H9 (cell line): ENCODE results near the gene KRTAP5-7. TPM values are rescaled to one million over a fixed set of nuclear protein-coding genes. Genes with fewer than 3 reads are reported as not detected.

Source experiments
- DNase-seq: peaks from one replicate; pipeline ENCODE4 v3.0.0-alpha.2; 2017
- H2AFZ ChIP-seq: one replicate; pipeline ENCODE4 v1.6.1; 2013; ENCODE audit warnings: mild to moderate bottlenecking, low read length, control low read depth, moderate library complexity
- H2AK5ac ChIP-seq: 2 replicates; pipeline ENCODE4 v1.6.1; 2013; ENCODE audit warnings: low read length, control low read depth, mixed read lengths; ENCODE audit not compliant: insufficient read length
- H2BK120ac ChIP-seq: one replicate; pipeline ENCODE4 v1.6.1; 2013; ENCODE audit warnings: low read depth, mild to moderate bottlenecking, low read length, control low read depth, inconsistent platforms; ENCODE audit not compliant: poor library complexity, severe bottlenecking
- H2BK12ac ChIP-seq: 2 replicates; pipeline ENCODE4 v1.6.1; 2013; ENCODE audit warnings: low read length, control low read depth, mixed read lengths, low read depth; ENCODE audit not compliant: insufficient read length
- H2BK15ac ChIP-seq: 2 replicates; pipeline ENCODE4 v1.6.1; 2013; ENCODE audit warnings: low read depth, low read length, control low read depth
- H2BK20ac ChIP-seq: one replicate; pipeline ENCODE4 v1.6.1; 2013; ENCODE audit warnings: low read depth, mild to moderate bottlenecking, low read length, control low read depth, inconsistent platforms; ENCODE audit not compliant: poor library complexity, severe bottlenecking
- H2BK5ac ChIP-seq: 2 replicates; pipeline ENCODE4 v1.6.1; 2013; ENCODE audit warnings: low read length, control low read depth, mixed read lengths; ENCODE audit not compliant: insufficient read length
- H3K14ac ChIP-seq: 2 replicates; pipeline ENCODE4 v1.6.1; 2013; ENCODE audit warnings: low read length, control low read depth; ENCODE audit not compliant: insufficient read depth
- H3K18ac ChIP-seq: 2 replicates; pipeline ENCODE4 v1.6.1; 2013; ENCODE audit warnings: low read depth, mild to moderate bottlenecking, mixed read lengths, low read length, control low read depth; ENCODE audit not compliant: insufficient read length
- H3K23ac ChIP-seq: 2 replicates; pipeline ENCODE4 v1.6.1; 2013; ENCODE audit warnings: low read length, control low read depth, mixed read lengths, low read depth; ENCODE audit not compliant: insufficient read length
- H3K23me2 ChIP-seq: 2 replicates; pipeline ENCODE4 v1.6.1; 2013; ENCODE audit warnings: low read depth, mild to moderate bottlenecking, mixed read lengths, low read length, control low read depth; ENCODE audit not compliant: insufficient read length, poor library complexity, severe bottlenecking
- H3K27ac ChIP-seq: 2 replicates; pipeline ENCODE4 v1.5.1; 2013; ENCODE audit warnings: low read length, control low read depth, mixed read lengths, low read depth; ENCODE audit not compliant: insufficient read length
- H3K27me3 ChIP-seq: 2 replicates; pipeline ENCODE4 v1.6.1; 2013; ENCODE audit warnings: low read length, control low read depth, inconsistent platforms; ENCODE audit not compliant: insufficient read depth
- H3K4ac ChIP-seq: 2 replicates; pipeline ENCODE4 v1.6.1; 2013; ENCODE audit warnings: low read depth, mild to moderate bottlenecking, control low read depth, inconsistent platforms, low read length, moderate library complexity
- H3K4me1 ChIP-seq: 2 replicates; pipeline ENCODE4 v1.6.1; 2013; ENCODE audit warnings: low read length, control low read depth, inconsistent platforms; ENCODE audit not compliant: insufficient read depth
- H3K4me2 ChIP-seq: 2 replicates; pipeline ENCODE4 v1.6.1; 2013; ENCODE audit warnings: low read length, control low read depth, mixed read lengths; ENCODE audit not compliant: insufficient read length, insufficient read depth
- H3K56ac ChIP-seq: 2 replicates; pipeline ENCODE4 v1.6.1; 2013; ENCODE audit warnings: low read depth, mild to moderate bottlenecking, mixed read lengths, low read length, control low read depth; ENCODE audit not compliant: insufficient read length
- H3K79me1 ChIP-seq: 2 replicates; pipeline ENCODE4 v1.6.1; 2013; ENCODE audit warnings: low read depth, mild to moderate bottlenecking, moderate library complexity, low read length, control low read depth, inconsistent platforms; ENCODE audit not compliant: insufficient read depth, poor library complexity, severe bottlenecking
- H3K79me2 ChIP-seq: 2 replicates; pipeline ENCODE4 v1.6.1; 2013; ENCODE audit warnings: low read length, control low read depth, inconsistent platforms; ENCODE audit not compliant: insufficient read depth
- H3K9ac ChIP-seq: 2 replicates; pipeline ENCODE4 v1.6.1; 2013; ENCODE audit warnings: low read length, control low read depth, mixed read lengths; ENCODE audit not compliant: insufficient read length; ENCODE audit errors: extremely low read depth
- H3K9me3 ChIP-seq: one replicate; pipeline ENCODE4 v1.6.1; 2013; ENCODE audit warnings: low read depth, low read length, inconsistent platforms; ENCODE audit not compliant: control insufficient read depth
- H3T11ph ChIP-seq: one replicate; pipeline ENCODE4 v1.6.1; 2013; ENCODE audit warnings: mild to moderate bottlenecking, low read length, control low read depth, inconsistent platforms
- H4K20me1 ChIP-seq: one replicate; pipeline ENCODE4 v1.6.1; 2013; ENCODE audit not compliant: control insufficient read depth, insufficient read length, insufficient read depth
- H4K5ac ChIP-seq: 2 replicates; pipeline ENCODE4 v1.6.1; 2013; ENCODE audit warnings: low read depth, mild to moderate bottlenecking, mixed read lengths, low read length, control low read depth; ENCODE audit not compliant: insufficient read length
- H4K8ac ChIP-seq: replicated peaks from 2 replicates; pipeline ENCODE4 v1.6.1; 2013; ENCODE audit warnings: low read length, control low read depth, mixed read lengths, low read depth; ENCODE audit not compliant: insufficient read length
- H4K91ac ChIP-seq: 2 replicates; pipeline ENCODE4 v1.6.1; 2013; ENCODE audit warnings: low read depth, mild to moderate bottlenecking, moderate library complexity, mixed read lengths, low read length, control low read depth; ENCODE audit not compliant: insufficient read length
- H3K27ac Mint-ChIP-seq, 3 experiments: 2 replicates in 2 of 3; 3 replicates in 1 of 3; pipeline ENCODE4 v1.8.0; 2020 to 2021; ENCODE audit warnings: mixed read lengths in 3 of 3, mild to moderate bottlenecking in 1 of 3, moderate library complexity in 1 of 3
- H3K27me3 Mint-ChIP-seq: 2 replicates; pipeline ENCODE4 v1.8.0; 2021; ENCODE audit warnings: low read depth, mild to moderate bottlenecking, moderate library complexity, mixed read lengths
- H3K36me3 Mint-ChIP-seq, 3 experiments: 2 replicates in 2 of 3; 3 replicates in 1 of 3; pipeline ENCODE4 v1.8.0; 2020 to 2021; ENCODE audit warnings: low read depth in 3 of 3, mixed read lengths in 3 of 3; ENCODE audit not compliant: insufficient read depth in 1 of 3
- H3K4me1 Mint-ChIP-seq, 2 experiments: 2 replicates each; pipeline ENCODE4 v1.8.0; 2020; ENCODE audit warnings: mixed read lengths in 2 of 2
- H3K4me3 Mint-ChIP-seq, 2 experiments: 2 replicates in 1 of 2; 3 replicates in 1 of 2; pipeline ENCODE4 v1.8.0; 2020 to 2021; ENCODE audit warnings: mild to moderate bottlenecking in 2 of 2, mixed read lengths in 2 of 2, moderate library complexity in 1 of 2
- H3K9me3 Mint-ChIP-seq, 2 experiments: 2 replicates in 1 of 2; 3 replicates in 1 of 2; pipeline ENCODE4 v1.8.0; 2020; ENCODE audit warnings: mild to moderate bottlenecking in 2 of 2, mixed read lengths in 2 of 2, moderate library complexity in 1 of 2
- CTCF ChIP-seq: fragments of 200-600 bp; sonication (generic); conservative IDR thresholded peaks from 3 replicates; pipeline ENCODE4 v1.8.0; 2021; ENCODE audit warnings: antibody characterized with exemption, mild to moderate bottlenecking
- WGBS: extraction: QIAGEN DNeasy Blood & Tissue Kit; methylation state at CpG from one replicate; pipeline ENCODE4 v1.1.7; 2013; ENCODE audit warnings: missing lambda C conversion rate, low lambda C conversion rate, mixed read lengths; ENCODE audit not compliant: insufficient read length; ENCODE audit errors: extremely low coverage; 5-methylcytosine and 5-hydroxymethylcytosine counted together
- total RNA-seq: library from RNA; stranded (reverse); gene quantifications from 2 replicates; pipeline ENCODE4 v1.2.1, GENCODE V29; 2021

The KRTAP5-7 gene
- total RNA-seq, 1 experiment from 2014 or later = not detected

DNA sequence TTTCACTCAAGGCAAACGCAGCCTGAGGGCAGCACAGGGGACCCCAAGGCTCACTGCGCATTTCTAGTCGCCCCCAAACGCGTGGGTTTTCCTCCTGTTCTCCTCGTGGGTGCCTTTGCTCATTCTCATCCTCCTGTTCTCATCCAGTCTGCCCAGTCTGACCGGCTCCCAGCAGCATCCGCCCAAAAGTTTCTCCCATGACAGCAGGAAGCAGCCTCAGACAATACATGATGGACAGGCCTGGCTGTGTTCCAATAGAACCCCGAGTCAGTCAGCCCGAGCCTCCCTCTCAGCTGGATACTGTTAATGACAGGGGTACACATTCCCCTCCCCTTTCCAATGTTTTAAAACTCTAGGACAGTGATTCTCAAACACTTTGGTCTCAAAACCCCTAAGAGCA, 22.5 kb upstream of the KRTAP5-7 start:
- Histone ChIP-seq H2BK5ac (no peak overlapping the region), H3K23me2 (no peaks in the 10 kb centered on the region), H3K56ac (no peak overlapping the region), H3K79me1 (no peaks in the 10 kb centered on the region), H3K4me1 (no peaks in the 10 kb centered on the region; the same call in 1 of the 2 replicates), H3K4ac (no peak overlapping the region), H4K5ac (no peak overlapping the region), H3K9ac (no peak overlapping the region), H2BK20ac (no peak overlapping the region), H3K23ac (no peak overlapping the region), H2BK15ac (no peak overlapping the region), H2AFZ (no peak overlapping the region), H3K27me3 (no peaks in the 10 kb centered on the region), H4K91ac (no peak overlapping the region), H2BK12ac (no peak overlapping the region), H4K8ac (no peak overlapping the region), H2AK5ac (no peak overlapping the region), H3K18ac (no peak overlapping the region), H2BK120ac (no peak overlapping the region), H3K27ac (no peak overlapping the region), H3K14ac (no peak overlapping the region), H4K20me1 (no peaks in the 10 kb centered on the region), H3K9me3 (peaks cover 2% of the 10 kb centered on the region), H3K79me2 (no peaks in the 10 kb centered on the region), H3K4me2 (no peak overlapping the region), H3T11ph (no peak overlapping the region)
- peak overlapping the region in 1 of 3 experiments; percentile 2; a peak in 2 of 7 replicates for H3K27ac Mint-ChIP-seq
- peaks cover 7% of the 10 kb centered on the region; the same call in 1 of the 2 replicates for H3K27me3 Mint-ChIP-seq
- no peak for TF ChIP-seq CTCF
- WGBS = no CpG with 5 or more reads among the region's 10 CpGs
- DNase-seq = no peak
- H3K4me3 Mint-ChIP-seq = 0 out of 5 replicates have a peak overlapping the region, but pooled peaks of 1 of the 2 experiments have one; percentile 16
- H3K9me3 Mint-ChIP-seq = peaks cover 30 to 32% of the 10 kb centered on the region in 2 experiments
- H3K36me3 Mint-ChIP-seq = peaks cover 11 to 43% (median 20%) of the 10 kb centered on the region in 3 experiments; a peak in 6 of 7 replicates
- H3K4me1 Mint-ChIP-seq = peaks cover 13 to 19% of the 10 kb centered on the region in 2 experiments
